ENCODE results near the gene SENP5. TPM values are rescaled to one million over a fixed set of nuclear protein-coding genes. Genes with fewer than 3 reads are reported as not detected.
"Not testable (repeated sequence)": the region's sequence is repeated elsewhere in the genome, so short reads cannot be mapped to it uniquely, and the experiment has no call there.

SENP5 gene
- total RNA-seq, 1 donor from 2014 or later = 86.3 TPM

DNA sequence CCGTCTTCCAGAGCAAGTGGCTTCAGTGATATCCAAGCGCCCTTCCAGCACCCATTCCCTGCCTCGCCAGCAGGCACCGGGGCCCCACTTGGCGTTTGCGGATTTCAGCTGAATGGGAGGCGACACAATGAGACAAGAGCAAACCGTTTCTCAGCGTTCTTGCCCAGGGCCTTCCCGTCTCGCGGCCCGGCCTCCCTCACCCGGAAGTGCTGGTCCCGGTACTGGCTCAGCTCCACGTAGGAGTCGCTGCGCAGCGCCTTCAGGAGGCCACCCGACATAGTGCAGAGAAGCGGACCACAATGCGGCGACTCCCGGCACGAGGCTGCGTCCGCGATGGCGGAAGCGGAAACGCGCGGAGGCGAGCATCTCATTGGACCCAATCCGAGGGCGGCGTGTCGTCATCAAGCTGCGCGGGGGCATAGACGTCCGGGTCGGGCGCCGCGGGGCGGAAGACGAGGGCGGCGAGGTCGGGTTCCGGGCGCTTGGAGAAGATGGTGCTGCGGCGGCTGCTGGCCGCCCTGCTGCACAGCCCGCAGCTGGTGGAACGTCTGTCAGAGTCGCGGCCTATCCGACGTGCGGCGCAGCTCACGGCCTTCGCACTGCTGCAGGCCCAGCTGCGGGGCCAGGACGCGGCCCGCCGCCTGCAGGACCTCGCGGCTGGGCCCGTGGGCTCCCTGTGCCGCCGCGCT, 74.7 kb downstream of the SENP5 start, which contains the start of gene NCBP2:
Gene NCBP2, minus strand, starts transcription at position 303 of the 689 bp plus-strand sequence. Its CDS starts 25 bp downstream, at position 278.
- DNase-seq = peak; percentile 95

DNA sequence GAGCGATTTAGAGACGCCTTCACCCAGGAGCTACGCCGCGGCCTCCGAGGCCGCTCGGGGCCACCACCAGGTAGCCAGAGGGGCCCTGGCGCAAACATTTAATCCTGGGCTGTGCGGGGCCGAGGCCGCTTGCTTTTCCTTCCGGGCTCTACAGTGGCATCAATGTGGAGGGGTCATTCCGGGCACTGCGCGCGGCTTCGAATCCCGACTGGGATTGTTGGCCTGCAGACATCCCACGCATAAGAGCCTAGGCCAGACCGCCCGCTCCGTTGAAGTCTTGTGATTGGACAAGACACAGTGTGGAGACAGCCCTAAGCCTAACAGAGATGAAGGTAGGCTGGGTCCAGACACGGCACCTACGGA, 75.2 kb downstream of the SENP5 start:
- DNase-seq = peak; percentile 23

GRCh38 chr3:196944037-196944790, 76.5 kb downstream of the SENP5 start:
- not testable (repeated sequence) for DNase-seq

GRCh38 chr3:196947136-196947859, 79.6 kb downstream of the SENP5 start:
- DNase-seq = no peak

DNA sequence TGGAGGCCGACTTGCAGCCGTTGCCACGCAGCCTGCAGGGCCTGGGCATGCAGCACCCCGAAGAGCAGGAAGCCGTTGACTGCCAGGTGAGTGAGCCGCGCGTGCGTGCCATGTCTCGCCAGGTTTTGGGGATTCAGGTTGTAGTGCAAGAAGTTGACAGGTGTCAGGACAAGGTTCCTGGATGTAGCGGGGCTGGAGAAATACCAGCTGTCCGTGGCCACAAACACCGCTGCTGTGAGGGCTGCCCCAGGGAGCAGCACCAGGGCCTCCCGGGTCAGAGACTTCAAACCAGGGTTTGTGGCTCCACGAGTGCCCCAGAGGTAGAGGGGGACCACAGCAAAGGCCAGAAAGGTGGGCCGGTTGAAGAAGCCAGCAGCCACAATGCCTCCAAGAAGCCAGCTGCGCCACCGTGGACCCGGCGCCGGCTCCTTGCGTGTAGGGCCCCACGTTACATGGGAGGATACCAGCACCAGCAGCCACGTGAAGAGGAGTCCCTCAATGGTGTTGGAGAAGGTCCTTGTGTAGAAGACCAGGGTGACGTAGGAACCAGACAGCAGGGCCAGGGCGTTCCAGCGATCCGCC, 80.2 kb downstream of the SENP5 start:
- DNase-seq = no peak

- DNase-seq = no peak
Measured at GRCh38 chr3:196948442-196949284, 80.9 kb downstream of the SENP5 start.

- DNase-seq = no peak
Measured at GRCh38 chr3:196949285-196949619, 81.5 kb downstream of the SENP5 start.

DNA sequence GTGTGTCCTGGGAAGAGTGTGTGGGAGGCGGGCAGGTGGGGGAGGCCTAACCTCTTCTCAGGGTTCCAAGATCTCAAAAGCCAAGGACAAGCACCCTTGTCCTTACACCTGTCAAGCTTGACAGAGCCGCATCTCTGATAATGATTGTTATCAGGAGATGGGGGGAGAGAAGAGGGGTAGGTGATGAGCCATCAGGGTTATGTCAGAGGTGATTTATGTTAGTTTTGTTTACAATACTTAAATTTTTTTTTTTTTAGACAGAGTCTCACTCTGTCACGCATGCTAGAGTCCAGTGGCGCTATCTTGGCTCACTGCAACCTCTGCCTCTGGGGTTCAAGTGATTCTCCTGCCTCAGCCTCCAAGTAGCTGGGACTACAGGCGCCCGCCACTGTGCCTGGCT, 82.0 kb downstream of the SENP5 start:
- no peak for DNase-seq

DNA sequence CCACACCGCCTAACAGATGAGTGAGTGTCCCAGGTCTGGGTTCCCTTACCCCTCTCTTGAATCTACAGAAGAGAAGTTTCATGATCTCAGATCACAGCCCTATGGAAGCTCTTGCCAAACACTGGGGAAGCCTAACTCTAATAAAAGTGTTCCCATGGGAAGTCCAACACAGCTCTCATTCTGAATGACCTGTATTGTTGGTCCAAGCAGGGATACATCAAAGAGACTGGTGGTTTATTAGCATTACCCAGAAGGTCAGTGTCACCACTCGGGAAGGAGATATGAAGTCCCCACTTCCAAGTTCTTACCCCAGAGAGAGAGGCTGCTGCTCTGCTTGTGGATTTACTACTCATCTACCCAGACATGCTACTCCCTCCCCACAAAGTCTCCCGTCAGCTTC, 83.7 kb downstream of the SENP5 start:
- DNase-seq = no peak

GRCh38 chr3:196954832-196955231, 87.1 kb downstream of the SENP5 start:
- DNase-seq = no peak

- DNase-seq = no peak
Measured at GRCh38 chr3:196962108-196962929, 94.6 kb downstream of the SENP5 start.

- DNase-seq = no peak
Measured at GRCh38 chr3:196962930-196963630, 95.4 kb downstream of the SENP5 start.

DNA sequence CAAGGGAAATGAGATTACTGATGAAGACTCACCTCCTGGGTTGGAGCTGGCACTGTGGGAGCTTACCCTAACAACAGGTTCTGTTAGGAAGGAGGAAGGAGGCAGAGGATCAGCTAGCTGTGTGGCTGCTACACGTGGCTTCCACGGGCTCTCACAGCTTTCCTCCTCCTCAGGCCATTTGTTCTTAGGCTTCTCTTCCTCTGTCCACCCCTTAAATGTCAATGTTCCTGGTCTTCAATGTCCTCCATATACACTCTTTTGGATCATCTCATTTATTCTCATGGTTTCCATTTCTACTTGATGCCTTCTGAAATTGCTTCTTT, 95.9 kb downstream of the SENP5 start:
- DNase-seq = no peak

DNA sequence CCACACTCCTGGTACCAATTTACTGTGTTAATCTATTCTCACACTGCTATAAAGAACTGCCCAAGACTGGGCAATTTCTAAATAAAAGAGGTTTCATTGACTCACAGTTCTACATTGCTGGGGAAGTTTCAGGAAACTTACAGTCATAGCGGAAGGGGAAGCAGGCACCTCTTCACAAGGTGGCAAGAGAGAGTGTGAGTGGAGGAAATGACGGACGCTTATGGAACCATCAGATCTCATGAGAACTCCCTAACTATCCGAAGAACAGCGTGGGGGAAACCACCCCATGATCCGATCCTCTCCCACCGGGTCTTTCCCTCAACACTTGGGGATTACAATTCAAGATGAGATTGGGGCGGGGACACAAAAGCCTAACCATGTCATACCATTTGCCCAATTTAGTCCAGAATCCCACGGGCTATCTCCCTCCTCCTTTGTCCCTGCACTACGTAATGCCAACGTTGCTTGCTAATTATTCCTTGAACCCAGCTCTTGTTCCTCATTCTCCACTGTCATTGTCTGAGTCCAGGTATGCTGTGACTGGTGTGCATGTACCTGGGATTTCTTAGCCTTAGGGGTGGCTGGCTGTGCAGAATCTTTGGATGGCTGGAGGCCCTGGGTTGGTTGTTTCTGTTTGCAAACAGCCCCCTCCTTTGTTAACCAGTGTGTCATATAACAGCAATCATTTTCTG, 97.5 kb downstream of the SENP5 start:
- DNase-seq = no peak

- DNase-seq = no peak
Measured at GRCh38 chr3:196965804-196966173, 98.1 kb downstream of the SENP5 start.

GRCh38 chr3:196966526-196967401, 99.0 kb downstream of the SENP5 start:
- DNase-seq = no peak

DNA sequence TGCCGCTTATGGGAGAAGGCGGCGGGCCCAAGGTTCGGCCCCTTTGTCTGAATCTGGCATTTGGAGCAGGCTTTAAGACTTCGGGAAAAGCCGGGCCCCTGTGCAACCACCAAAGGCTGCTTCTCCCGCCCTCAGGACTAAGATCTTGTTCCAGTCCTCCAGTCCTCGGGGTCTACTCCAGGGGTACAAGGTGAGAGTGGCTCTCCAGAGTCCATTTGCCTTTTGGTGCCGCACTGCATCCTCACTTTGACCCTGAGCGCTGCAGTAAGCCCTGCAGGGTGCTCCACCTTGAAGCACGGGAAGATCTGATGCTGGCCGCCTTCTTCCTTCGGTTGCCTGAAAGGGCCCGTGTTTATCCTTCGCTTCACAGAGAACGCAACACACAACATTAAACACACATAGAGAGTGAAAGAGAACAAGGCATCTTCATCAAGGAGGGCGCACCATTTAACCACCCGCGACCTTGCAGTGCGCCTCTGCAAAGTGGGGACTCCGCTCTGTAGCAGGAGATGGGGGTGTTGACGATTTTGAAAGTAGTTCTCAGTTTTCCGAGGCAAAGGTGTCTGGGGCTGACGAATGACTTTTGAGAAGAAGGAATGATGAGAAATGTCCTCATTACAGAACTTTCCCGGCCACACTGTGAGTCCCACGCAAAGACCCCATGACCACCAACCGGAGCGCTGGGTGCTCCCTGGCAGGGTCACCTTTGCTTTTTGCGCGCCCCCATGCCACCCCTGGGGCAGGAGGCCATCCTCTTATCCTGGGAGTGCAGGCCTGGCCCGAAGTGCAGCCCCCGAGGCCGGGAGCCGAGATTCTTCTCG, 99.9 kb downstream of the SENP5 start:
- DNase-seq = no peak
